Activated B cell treated with CpG ODN at 0.5 μM for 24 hours (primary cell): ENCODE measurements around the gene TARP.
A peak's percentile ranks its signal among the peaks of the same experiment; 100 is the strongest.

ENCODE experiments used
- ATAC-seq: fragments of 200-7000 bp; cut with Tn5 transposase; one replicate; pipeline ENCODE4 v1.10.0; 2021; ENCODE audit warnings: low read depth, mild to moderate bottlenecking, moderate library complexity
- CTCF ChIA-PET: fragments of 350-600 bp; sonication (Branson Sonifier 250); formaldehyde crosslinking; loops from one replicate; lab custom pipeline; 2021; ENCODE audit warnings: antibody characterized with exemption; lab: Charles Lee
- POLR2A ChIA-PET: fragments of 350-600 bp; sonication (Branson Sonifier 250); formaldehyde crosslinking; loops from one replicate; lab custom pipeline; 2021; ENCODE audit warnings: antibody characterized with exemption; lab: Charles Lee
- DNase-seq: peaks from one replicate; pipeline ENCODE4 v3.0.0; 2022
- H3K27ac Mint-ChIP-seq: one replicate; pipeline ENCODE4 v1.8.0; 2020; ENCODE audit warnings: mixed read lengths
- H3K27me3 Mint-ChIP-seq: one replicate; pipeline ENCODE4 v1.8.0; 2021; ENCODE audit warnings: mixed read lengths
- H3K36me3 Mint-ChIP-seq: one replicate; pipeline ENCODE4 v1.8.0; 2021; ENCODE audit warnings: low read depth, mixed read lengths
- H3K4me1 Mint-ChIP-seq: one replicate; pipeline ENCODE4 v1.8.0; 2021; ENCODE audit warnings: mixed read lengths
- H3K4me3 Mint-ChIP-seq: one replicate; pipeline ENCODE4 v1.8.0; 2020; ENCODE audit warnings: mild to moderate bottlenecking, mixed read lengths
- H3K9me3 Mint-ChIP-seq: one replicate; pipeline ENCODE4 v1.8.0; 2020; ENCODE audit warnings: mixed read lengths
- intact Hi-C: fragments of 100-400 bp; cut with micrococcal nuclease; formaldehyde crosslinking; loops from one replicate; pipeline ENCODE4 v1.15.1; 2024
- TF ChIP-seq, protein P1 (sequence below): fragments of 200-600 bp; IDR thresholded peaks from one replicate; pipeline ENCODE4 v1.8.0; 2022; ENCODE audit warnings: antibody characterized with exemption, mild to moderate bottlenecking

TARP gene

DNA sequence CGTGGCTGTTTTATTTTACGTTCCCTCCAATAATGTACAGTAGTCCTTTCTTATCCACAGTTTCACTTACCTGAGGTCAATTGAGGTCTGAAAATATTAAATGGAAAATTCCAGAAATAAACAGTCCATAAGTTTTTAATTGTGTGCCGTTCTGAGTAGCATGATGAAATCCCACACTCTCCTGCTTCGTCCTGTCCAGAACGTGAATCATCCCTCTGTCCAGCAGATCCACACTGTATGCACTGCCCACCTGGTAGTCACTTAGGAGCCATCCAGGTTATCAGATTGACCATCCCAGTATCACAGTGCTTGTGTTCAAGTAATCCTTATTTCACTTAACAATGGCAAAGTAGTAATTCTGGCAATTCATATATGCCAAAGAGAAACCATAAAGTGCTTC is 49.0 kb downstream of the TARP start:
- ChIA-PET CTCF (interaction anchor here (10.2 kb wide), 1 partner anchor 115 kb away, joined by 153 read pairs; no protein-coding TSS in a partner anchor), POLR2A (no interaction called here)
- Mint-ChIP-seq H3K36me3 (peaks cover 67% of the 10 kb centered on the region), H3K9me3 (no peaks in the 10 kb centered on the region), H3K4me1 (no peaks in the 10 kb centered on the region), H3K27me3 (no peaks in the 10 kb centered on the region), H3K4me3 (no peak overlapping the region), H3K27ac (no peak overlapping the region)
- TF ChIP-seq, protein P1, sequence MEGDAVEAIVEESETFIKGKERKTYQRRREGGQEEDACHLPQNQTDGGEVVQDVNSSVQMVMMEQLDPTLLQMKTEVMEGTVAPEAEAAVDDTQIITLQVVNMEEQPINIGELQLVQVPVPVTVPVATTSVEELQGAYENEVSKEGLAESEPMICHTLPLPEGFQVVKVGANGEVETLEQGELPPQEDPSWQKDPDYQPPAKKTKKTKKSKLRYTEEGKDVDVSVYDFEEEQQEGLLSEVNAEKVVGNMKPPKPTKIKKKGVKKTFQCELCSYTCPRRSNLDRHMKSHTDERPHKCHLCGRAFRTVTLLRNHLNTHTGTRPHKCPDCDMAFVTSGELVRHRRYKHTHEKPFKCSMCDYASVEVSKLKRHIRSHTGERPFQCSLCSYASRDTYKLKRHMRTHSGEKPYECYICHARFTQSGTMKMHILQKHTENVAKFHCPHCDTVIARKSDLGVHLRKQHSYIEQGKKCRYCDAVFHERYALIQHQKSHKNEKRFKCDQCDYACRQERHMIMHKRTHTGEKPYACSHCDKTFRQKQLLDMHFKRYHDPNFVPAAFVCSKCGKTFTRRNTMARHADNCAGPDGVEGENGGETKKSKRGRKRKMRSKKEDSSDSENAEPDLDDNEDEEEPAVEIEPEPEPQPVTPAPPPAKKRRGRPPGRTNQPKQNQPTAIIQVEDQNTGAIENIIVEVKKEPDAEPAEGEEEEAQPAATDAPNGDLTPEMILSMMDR = no peak
- DNase-seq (no peak), ATAC-seq (no peak)
- intact Hi-C loops = no loop called here

DNA sequence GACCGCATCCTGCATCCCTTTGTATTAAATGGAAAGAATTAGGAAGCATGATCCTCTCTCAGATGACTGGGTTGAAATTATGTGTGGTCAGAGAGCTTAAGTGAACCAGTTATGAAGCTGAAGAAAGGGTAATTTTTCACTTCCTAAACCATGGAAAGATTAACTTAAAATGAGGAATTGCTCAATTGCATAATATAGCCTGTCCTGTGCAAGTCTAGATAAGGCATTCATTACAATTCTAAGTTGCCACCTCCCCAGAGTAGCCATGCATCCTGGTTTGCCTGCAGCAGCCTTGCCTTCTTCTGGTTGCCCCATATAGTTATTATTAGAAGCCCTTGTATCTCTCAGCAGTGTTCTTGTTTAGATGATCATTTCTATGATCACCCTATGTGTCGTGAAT is 50.1 kb downstream of the TARP start:
- Mint-ChIP-seq H3K27me3 (no peaks in the 10 kb centered on the region), H3K27ac (no peak overlapping the region), H3K36me3 (peaks cover 65% of the 10 kb centered on the region), H3K9me3 (no peaks in the 10 kb centered on the region), H3K4me1 (no peaks in the 10 kb centered on the region), H3K4me3 (no peak overlapping the region)
- intact Hi-C loops = loop anchor here (2.0 kb wide), 1 partner anchor 303 kb away; the partner anchor contains the start of gene EPDR1
- ATAC-seq (no peak), DNase-seq (no peak)
- ChIA-PET POLR2A (no interaction called here), CTCF (interaction anchor here (0.9 to 10.2 kb wide), 6 partner anchors 12 to 145 kb away, joined by 3 to 153 read pairs (median 6); no protein-coding TSS in a partner anchor)
- TF ChIP-seq, protein P1 = no peak

DNA sequence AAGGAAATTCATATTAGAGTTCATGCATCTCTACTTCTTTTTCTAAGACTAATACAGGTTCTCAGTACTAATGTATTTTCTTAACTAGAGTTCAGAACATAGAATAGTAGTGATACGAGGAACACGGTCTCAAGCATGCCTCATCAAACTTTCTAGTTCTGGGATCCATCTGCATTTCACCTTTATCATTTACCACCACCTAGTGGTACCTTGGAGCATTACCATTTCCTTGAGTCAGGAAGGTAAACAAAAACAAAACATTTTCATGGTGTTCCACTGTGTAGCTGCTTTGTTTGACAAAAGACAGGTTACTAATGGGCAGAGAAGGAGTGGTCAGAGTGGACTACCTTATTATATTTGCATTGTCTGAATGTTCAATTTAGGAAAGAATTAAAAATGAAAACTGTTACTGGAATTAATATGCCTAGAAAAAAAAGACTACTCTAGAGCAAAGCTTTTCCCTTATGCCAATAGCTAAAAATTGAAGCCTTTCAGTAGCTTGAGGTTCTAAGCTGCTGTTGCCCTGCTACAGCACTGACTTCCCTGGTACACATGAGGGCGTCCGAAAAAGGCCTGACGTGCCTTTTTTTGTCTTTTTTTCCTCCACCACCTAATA is 50.8 kb downstream of the TARP start:
- H3K27ac Mint-ChIP-seq = no peak overlapping the region
- H3K36me3 Mint-ChIP-seq = peaks cover 69% of the 10 kb centered on the region
- peak; percentile 67 for ATAC-seq
- intact Hi-C loops = loop anchor here (1.0 to 2.0 kb wide), 4 partner anchors 115 to 321 kb away; partner anchors contain the start of gene EPDR1
- H3K9me3 Mint-ChIP-seq = no peaks in the 10 kb centered on the region
- DNase-seq = no peak
- ChIA-PET CTCF (interaction anchor here (0.7 to 10.2 kb wide), 7 partner anchors 11 to 152 kb away, joined by 3 to 153 read pairs (median 5); no protein-coding TSS in a partner anchor), POLR2A (no interaction called here)
- TF ChIP-seq, protein P1 = peak; percentile 76
- no peaks in the 10 kb centered on the region for H3K4me1 Mint-ChIP-seq
- no peak overlapping the region for H3K4me3 Mint-ChIP-seq
- H3K27me3 Mint-ChIP-seq = no peaks in the 10 kb centered on the region

DNA sequence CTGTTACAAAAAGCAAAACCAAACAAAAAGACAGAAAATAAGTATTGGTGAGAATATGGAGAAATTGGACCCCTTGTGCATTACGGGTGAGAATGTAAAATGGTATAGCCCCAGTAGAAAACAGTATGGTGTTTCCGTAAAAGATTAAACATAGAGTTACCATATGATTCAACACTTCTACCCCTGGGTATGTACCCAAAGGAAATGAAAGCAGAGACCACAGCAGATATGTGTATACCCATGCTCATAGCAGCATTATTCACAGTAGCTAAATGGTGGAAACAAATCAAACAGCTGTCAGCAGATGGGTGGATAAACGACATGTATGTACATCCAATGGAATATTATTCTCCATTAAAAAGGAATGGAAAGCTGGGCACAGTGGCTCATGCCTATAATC is 53.0 kb downstream of the TARP start:
- Mint-ChIP-seq H3K4me1 (peaks cover 6% of the 10 kb centered on the region), H3K9me3 (no peaks in the 10 kb centered on the region), H3K27ac (no peak overlapping the region), H3K36me3 (peaks cover 63% of the 10 kb centered on the region), H3K4me3 (no peak overlapping the region), H3K27me3 (no peaks in the 10 kb centered on the region)
- no peak for DNase-seq
- intact Hi-C loops = no loop called here
- ATAC-seq = no peak
- POLR2A ChIA-PET = no interaction called here
- TF ChIP-seq, protein P1 = no peak
- CTCF ChIA-PET = interaction anchor here (1.0 to 10.2 kb wide), 4 partner anchors 111 to 117 kb away, joined by 3 to 153 read pairs (median 3); no protein-coding TSS in a partner anchor

DNA sequence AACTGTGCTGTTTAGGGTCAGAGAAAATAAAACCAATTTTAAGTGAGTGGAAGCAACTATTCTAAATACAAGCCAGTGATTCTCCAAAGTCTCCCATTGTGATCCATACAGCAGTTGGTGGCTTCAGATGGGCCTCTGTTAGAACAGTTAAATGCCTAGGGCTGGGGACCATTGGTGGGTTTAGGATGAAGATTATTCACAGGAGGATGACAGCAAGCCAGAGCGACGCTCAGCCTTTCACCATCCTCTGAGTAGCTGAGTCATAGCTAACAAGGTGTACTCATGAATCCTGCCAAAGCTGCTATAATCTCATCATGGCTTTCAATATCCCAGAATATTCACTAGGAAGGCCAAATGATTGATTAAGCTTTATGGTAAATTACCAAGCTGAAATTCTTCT is 55.8 kb downstream of the TARP start:
- Mint-ChIP-seq H3K4me1 (peaks cover 7% of the 10 kb centered on the region), H3K36me3 (peaks cover 58% of the 10 kb centered on the region), H3K27me3 (no peaks in the 10 kb centered on the region), H3K27ac (no peak overlapping the region), H3K4me3 (no peak overlapping the region), H3K9me3 (no peaks in the 10 kb centered on the region)
- no peak for DNase-seq
- TF ChIP-seq, protein P1 = no peak
- intact Hi-C loops = loop anchor here (10.0 kb wide), 1 partner anchor 117 kb away; no protein-coding TSS in a partner anchor
- CTCF ChIA-PET = interaction anchor here (2.9 to 10.2 kb wide), 4 partner anchors 18 to 157 kb away, joined by 30 to 153 read pairs (median 42); no protein-coding TSS in a partner anchor
- no peak for ATAC-seq
- POLR2A ChIA-PET = no interaction called here
